Heart right ventricle (tissue), 16 donors: ENCODE measurements around the gene ERG28. TPM values are rescaled to one million over a fixed set of nuclear protein-coding genes. Genes with fewer than 3 reads are reported as not detected.

Experiments
- ATAC-seq, 8 donors: fragments of 200-7000 bp; cut with Tn5 transposase; one replicate each; pipeline ENCODE4 v1.9.1; 2020; ENCODE audit warnings: mild to moderate bottlenecking in 8 of 8, moderate library complexity in 8 of 8, moderate number of reproducible peaks in 1 of 8
- DNase-seq, 2 donors: peaks; one replicate each; pipeline ENCODE4 v3.0.0-alpha.2; 2020
- H3K27ac ChIP-seq, 10 donors: fragments of 200-600 bp; sonication (generic) in 2 of 10; one replicate each; pipeline versions ENCODE4 v1.5.0 to v1.8.0; 2020 to 2022; ENCODE audit warnings: mild to moderate bottlenecking in 3 of 10
- H3K27me3 ChIP-seq, 7 donors: fragments of 200-600 bp; one replicate each; pipeline ENCODE4 v1.8.0; 2021 to 2022; ENCODE audit warnings: mild to moderate bottlenecking in 2 of 7
- H3K36me3 ChIP-seq, 9 donors: fragments of 200-600 bp; sonication (generic) in 1 of 9; one replicate each; pipeline versions ENCODE4 v1.5.0 to v1.8.0; 2020 to 2022; ENCODE audit warnings: mild to moderate bottlenecking in 2 of 9
- H3K4me1 ChIP-seq, 9 donors: fragments of 200-600 bp; sonication (generic) in 1 of 9; one replicate each; pipeline versions ENCODE4 v1.5.0 to v1.8.0; 2020 to 2022; ENCODE audit warnings: mild to moderate bottlenecking in 4 of 9
- H3K4me3 ChIP-seq, 10 donors: fragments of 200-600 bp; sonication (generic) in 2 of 10; one replicate each; pipeline versions ENCODE4 v1.5.0 to v1.8.0; 2020 to 2022; ENCODE audit warnings: mild to moderate bottlenecking in 7 of 10, moderate library complexity in 2 of 10
- H3K9me3 ChIP-seq, 11 donors: fragments of 200-600 bp in 10 of 11; sonication (generic) in 2 of 11; one replicate each; pipeline versions ENCODE4 v1.5.0 to v1.8.0; 2013 to 2022; ENCODE audit warnings: mild to moderate bottlenecking in 2 of 11, control low read depth in 1 of 11, moderate library complexity in 1 of 11
- WGBS, 2 donors: extraction: QIAGEN DNeasy Blood & Tissue Kit; methylation state at CpG; one replicate each; pipeline ENCODE4 v1.1.7; 2013; ENCODE audit warnings: inconsistent platforms in 1 of 2; 5-methylcytosine and 5-hydroxymethylcytosine counted together
- intact Hi-C, 10 donors: fragments of 100-400 bp; cut with DNase I; formaldehyde crosslinking; loops; one replicate each; pipeline versions ENCODE4 v1.11.1 to v1.14.2; 2022
- polyA plus RNA-seq, 2 donors: library from polyadenylated mRNA; stranded (reverse); fragments of 200-250 nt; gene quantifications; one replicate each; pipeline ENCODE4 v1.2.3, GENCODE V29; 2013
- total RNA-seq, 10 donors: library from RNA; stranded (reverse); fragmentation: NEBNext Ultra II Directional in 3 of 10; extraction: Animal tissue kit (Norgen Biotek cat#: 25700) in 3 of 10; gene quantifications; one replicate each; pipeline versions ENCODE4 v1.2.1 to v1.2.4, GENCODE V29; 2021 to 2023
- TF ChIP-seq, protein P1 (sequence below), 9 donors: fragments of 200-600 bp; sonication (generic) in 2 of 9; IDR thresholded peaks; one replicate each; pipeline versions ENCODE4 v1.5.0 to v1.8.0; 2021 to 2022; ENCODE audit warnings: antibody characterized with exemption in 9 of 9, mild to moderate bottlenecking in 5 of 9, moderate library complexity in 1 of 9
- donor health status: Arrhythmogenic right ventricular cardiomyopathy.
- donor health status: ischemic (EF 13 %, LVEDD 7.1; RV severe dilation, severe dysfunction).
- donor health status: healthy with polysubstance abuse.
- donor health status: DM: no; HTN: yes; CAD: no.
- donor health status: DM: no; HTN: no; CAD: no.
- donor health status: ischemic (EF 25% LVEDD 6.9; RV normal size, moderate dysfunction).
- donor health status: ischemic (EF 25% LVEDD 5.7; RV mildly dilated, moderate dysfunction).
- donor health status: healthy.
- donor health status: DM: yes; HTN: yes; CAD: no.
- donor health status: Ischemic cardiomyopathy.
- donor health status: ischemic (EF 35%, LVEDD 5.7; RV mildly dilated, moderate dysfunction).
- donor health status: nonischemic (EF 11% LVEDD 7.7; RV severe dilation, severe dysfunction).
- donor health status: DM: yes; HTN: yes; CAD: no.
- donor health status: PGD.
- donor health status: ischemic (EF 29% LVEDD 5.4; RV normal size, mild dysfunction).
- donor health status: nonischemic (EF 23%, LVEDD 6.1; RV moderate dilation, normal function).

ERG28 gene
- total and polyA plus RNA-seq, 12 donors, result 6.3 to 14.6 (median 6.9) TPM

DNA sequence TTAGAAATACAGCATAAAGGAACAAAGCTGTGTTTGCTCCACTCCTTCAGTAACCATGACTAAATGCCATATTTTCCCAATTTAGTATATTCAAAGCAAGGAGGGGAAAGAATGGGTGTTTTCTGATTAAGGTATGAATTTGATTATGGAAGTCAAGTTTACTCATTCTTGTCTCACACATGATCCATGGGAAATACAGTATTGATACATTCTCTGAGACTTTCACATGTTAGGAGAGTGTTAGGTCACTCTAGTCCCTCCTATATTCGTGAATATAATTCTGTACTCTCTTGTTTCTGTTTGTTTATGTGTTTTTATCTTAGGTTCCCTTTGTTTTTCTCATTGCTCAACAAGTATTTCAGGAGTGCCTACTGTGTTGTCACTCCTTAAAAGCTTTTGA is 42.8 kb upstream of the ERG28 start:
- Histone ChIP-seq H3K4me1 (peaks cover 0 to 29% (median 15%) of the 10 kb centered on the region in 9 donors), H3K27me3 (no peaks in the 10 kb centered on the region), H3K9me3 (peaks cover 0 to 5% (median 0%) of the 10 kb centered on the region in 11 donors), H3K4me3 (no peak overlapping the region), H3K27ac (peak overlapping the region in 4 of 10 donors; percentile 22 to 68 (median 43)), H3K36me3 (peaks cover 0 to 51% (median 0%) of the 10 kb centered on the region in 9 donors)
- DNase-seq (no peak), ATAC-seq (peak in 1 of 8 donors; percentile 9)
- WGBS, 2 donors, result 90 to 92% methylated on average over 1 of the region's 1 CpG
- TF ChIP-seq, protein P1, sequence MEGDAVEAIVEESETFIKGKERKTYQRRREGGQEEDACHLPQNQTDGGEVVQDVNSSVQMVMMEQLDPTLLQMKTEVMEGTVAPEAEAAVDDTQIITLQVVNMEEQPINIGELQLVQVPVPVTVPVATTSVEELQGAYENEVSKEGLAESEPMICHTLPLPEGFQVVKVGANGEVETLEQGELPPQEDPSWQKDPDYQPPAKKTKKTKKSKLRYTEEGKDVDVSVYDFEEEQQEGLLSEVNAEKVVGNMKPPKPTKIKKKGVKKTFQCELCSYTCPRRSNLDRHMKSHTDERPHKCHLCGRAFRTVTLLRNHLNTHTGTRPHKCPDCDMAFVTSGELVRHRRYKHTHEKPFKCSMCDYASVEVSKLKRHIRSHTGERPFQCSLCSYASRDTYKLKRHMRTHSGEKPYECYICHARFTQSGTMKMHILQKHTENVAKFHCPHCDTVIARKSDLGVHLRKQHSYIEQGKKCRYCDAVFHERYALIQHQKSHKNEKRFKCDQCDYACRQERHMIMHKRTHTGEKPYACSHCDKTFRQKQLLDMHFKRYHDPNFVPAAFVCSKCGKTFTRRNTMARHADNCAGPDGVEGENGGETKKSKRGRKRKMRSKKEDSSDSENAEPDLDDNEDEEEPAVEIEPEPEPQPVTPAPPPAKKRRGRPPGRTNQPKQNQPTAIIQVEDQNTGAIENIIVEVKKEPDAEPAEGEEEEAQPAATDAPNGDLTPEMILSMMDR (IDR thresholded peaks at IDR 0.05), result no peak
- intact Hi-C loops, result loop anchor here in 5 of 10 donors (10.0 kb wide), 4 partner anchors 91 to 651 kb away; no protein-coding TSS in a partner anchor

GRCh38 chr14:75702616-75703261 is 42.1 kb upstream of the ERG28 start:
- no peak overlapping the region for H3K4me3 ChIP-seq
- peak; percentile 31 to 71 (median 66) for ATAC-seq
- H3K27me3 ChIP-seq, result no peaks in the 10 kb centered on the region
- peaks cover 0 to 29% (median 15%) of the 10 kb centered on the region in 9 donors for H3K4me1 ChIP-seq
- TF ChIP-seq, protein P1 (IDR thresholded peaks at IDR 0.05), result no peak
- H3K27ac ChIP-seq, result peak overlapping the region in 7 of 10 donors; percentile 9 to 68 (median 47)
- H3K9me3 ChIP-seq, result peaks cover 0 to 5% (median 0%) of the 10 kb centered on the region in 11 donors
- H3K36me3 ChIP-seq, result peaks cover 0 to 48% (median 0%) of the 10 kb centered on the region in 9 donors
- DNase-seq, result no peak
- intact Hi-C loops, result loop anchor here in 5 of 10 donors (10.0 kb wide), 4 partner anchors 92 to 652 kb away; no protein-coding TSS in a partner anchor
- 73 to 78% methylated on average over 3 of the region's 3 CpGs for WGBS, 2 donors

DNA sequence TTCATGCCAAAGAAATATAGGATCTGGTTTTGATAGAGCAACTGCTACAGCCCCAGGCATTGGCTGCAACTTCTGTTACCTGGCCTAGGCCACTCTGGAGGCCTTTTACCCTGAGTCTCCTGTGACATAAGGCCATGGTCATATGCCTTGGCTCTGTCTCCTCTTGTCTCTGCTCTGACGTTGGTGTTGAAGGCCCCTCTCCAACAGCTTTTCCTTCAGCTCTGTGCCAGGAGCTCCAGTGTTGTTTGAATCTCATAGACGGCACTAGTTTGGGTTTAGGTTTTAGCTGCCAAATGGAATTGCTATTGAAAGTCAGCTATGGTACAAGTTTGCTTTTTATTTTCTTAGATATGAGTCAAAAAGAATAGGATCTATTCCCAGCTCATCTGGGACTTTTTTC is 41.4 kb upstream of the ERG28 start:
- TF ChIP-seq, protein P1 (IDR thresholded peaks at IDR 0.05), result no peak
- H3K27me3 ChIP-seq, result no peaks in the 10 kb centered on the region
- intact Hi-C loops, result loop anchor here in 5 of 10 donors (10.0 kb wide), 4 partner anchors 93 to 653 kb away; no protein-coding TSS in a partner anchor

DNA sequence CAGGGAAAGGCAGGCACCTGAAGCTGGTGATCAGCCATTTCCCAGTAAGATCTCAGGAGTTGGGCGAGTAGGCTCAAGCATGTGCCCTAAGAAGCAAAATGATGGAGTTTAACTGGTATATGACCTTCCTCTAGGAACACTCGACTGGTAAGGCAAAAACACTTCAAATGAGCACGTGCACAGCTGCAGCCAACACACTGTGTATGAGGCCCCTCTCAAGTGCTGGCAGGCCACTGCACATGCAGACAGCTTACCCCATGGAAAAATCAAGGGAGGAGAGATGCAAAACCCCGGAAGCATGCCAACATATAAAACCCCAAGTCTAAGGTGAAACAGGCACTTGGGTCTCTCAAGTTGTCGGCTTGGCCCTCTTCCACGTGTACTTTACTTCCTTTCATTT is 39.6 kb upstream of the ERG28 start:
- intact Hi-C loops, result loop anchor here in 5 of 10 donors (10.0 kb wide), 4 partner anchors 95 to 655 kb away; no protein-coding TSS in a partner anchor
- no peak for ATAC-seq
- no peak overlapping the region for H3K27ac ChIP-seq

More for the DNA sequence above, 41.4 kb upstream of the ERG28 start:
- DNase-seq (no peak), ATAC-seq (peak; percentile 70 to 95 (median 83))
- H3K36me3 ChIP-seq, result peaks cover 0 to 43% (median 0%) of the 10 kb centered on the region in 9 donors
- H3K4me3 ChIP-seq, result no peak overlapping the region
- peaks cover 0 to 29% (median 15%) of the 10 kb centered on the region in 9 donors for H3K4me1 ChIP-seq
- peaks cover 0 to 5% (median 0%) of the 10 kb centered on the region in 11 donors for H3K9me3 ChIP-seq
- WGBS, 2 donors, result 41 to 45% methylated on average over 2 of the region's 2 CpGs
- peak overlapping the region in 6 of 10 donors; percentile 32 to 68 (median 50) for H3K27ac ChIP-seq

More for the DNA sequence above, 39.6 kb upstream of the ERG28 start:
- no peaks in the 10 kb centered on the region for H3K27me3 ChIP-seq
- no peak overlapping the region for H3K4me3 ChIP-seq
- DNase-seq, result no peak
- H3K4me1 ChIP-seq, result peaks cover 0 to 25% (median 13%) of the 10 kb centered on the region in 9 donors
- peaks cover 0 to 7% (median 0%) of the 10 kb centered on the region in 11 donors for H3K9me3 ChIP-seq
- TF ChIP-seq, protein P1 (IDR thresholded peaks at IDR 0.05), result no peak
- peaks cover 0 to 43% (median under 1%) of the 10 kb centered on the region in 9 donors for H3K36me3 ChIP-seq
- 70 to 88% methylated on average over 6 of the region's 6 CpGs for WGBS, 2 donors
